SK-N-SH treated with all-trans-retinoic acid at 6 μM for 48 hours (cell line): ENCODE results near the gene CLEC18C.

Experiments used
- ATAC-seq: fragments of 200-7000 bp; cut with Tn5 transposase; 3 replicates; pipeline ENCODE4 v1.9.1; 2020; ENCODE audit warnings: mild to moderate bottlenecking, moderate library complexity
- ARNTL ChIP-seq: fragments of 450-650 bp; formaldehyde crosslinking; IDR thresholded peaks from 2 replicates; pipeline ENCODE4 v1.5.0; 2020; ENCODE audit warnings: low read depth, mild to moderate bottlenecking, moderate library complexity, borderline replicate concordance
- BACH2 ChIP-seq: fragments of 250-450 bp; sonication (Bioruptor Pico); IDR thresholded peaks from 2 replicates; pipeline ENCODE4 v1.9.0; 2021; ENCODE audit warnings: mild to moderate bottlenecking, borderline replicate concordance
- CREB5 ChIP-seq: fragments of 250-450 bp; sonication (Bioruptor Pico); IDR thresholded peaks from 2 replicates; pipeline ENCODE4 v1.5.1; 2020; ENCODE audit warnings: low read depth, mild to moderate bottlenecking, moderate library complexity
- CSDC2 ChIP-seq: fragments of 250-450 bp; sonication (Bioruptor Pico); IDR thresholded peaks from 2 replicates; pipeline ENCODE4 v1.5.0; 2020; ENCODE audit warnings: mild to moderate bottlenecking, moderate library complexity
- CSRNP3 ChIP-seq: fragments of 250-450 bp; sonication (Bioruptor Pico); IDR thresholded peaks from 2 replicates; pipeline ENCODE4 v1.5.1; 2021; ENCODE audit warnings: mild to moderate bottlenecking, moderate library complexity
- ESRRG ChIP-seq: fragments of 250-450 bp; sonication (Bioruptor Pico); IDR thresholded peaks from 2 replicates; pipeline ENCODE4 v1.6.1; 2021; ENCODE audit warnings: mild to moderate bottlenecking
- GLIS3 ChIP-seq: fragments of 250-450 bp; sonication (Bioruptor Pico); IDR thresholded peaks from 2 replicates; pipeline ENCODE4 v1.5.0; 2020; ENCODE audit warnings: mild to moderate bottlenecking, moderate library complexity
- ISL1 ChIP-seq: fragments of 250-450 bp; sonication (Bioruptor Pico); IDR thresholded peaks from 2 replicates; pipeline ENCODE4 v2.1.2; 2022; ENCODE audit warnings: mild to moderate bottlenecking, moderate library complexity
- OSR1 ChIP-seq: fragments of 250-450 bp; sonication (Bioruptor Pico); IDR thresholded peaks from 2 replicates; pipeline ENCODE4 v1.8.0; 2022; ENCODE audit warnings: moderate library complexity, mild to moderate bottlenecking, inconsistent platforms
- POU6F1 ChIP-seq: fragments of 250-450 bp; sonication (Bioruptor Pico); IDR thresholded peaks from 2 replicates; pipeline ENCODE4 v1.8.0; 2021; ENCODE audit warnings: low read depth, mild to moderate bottlenecking, moderate library complexity, borderline replicate concordance
- PPARA ChIP-seq: fragments of 250-450 bp; sonication (Bioruptor Pico); IDR thresholded peaks from 2 replicates; pipeline ENCODE4 v1.5.0; 2020; ENCODE audit warnings: mild to moderate bottlenecking, borderline replicate concordance
- RARB ChIP-seq: fragments of 250-450 bp; sonication (Bioruptor Pico); IDR thresholded peaks from 2 replicates; pipeline ENCODE4 v1.8.0; 2021; ENCODE audit warnings: mild to moderate bottlenecking, moderate library complexity
- SNAI2 ChIP-seq: fragments of 250-450 bp; sonication (Bioruptor Pico); IDR thresholded peaks from 2 replicates; pipeline ENCODE4 v1.5.0; 2020; ENCODE audit warnings: mild to moderate bottlenecking, moderate library complexity
- TCF4 ChIP-seq: fragments of 250-450 bp; sonication (Bioruptor Pico); IDR thresholded peaks from 2 replicates; pipeline ENCODE4 v1.8.0; 2021; ENCODE audit warnings: mild to moderate bottlenecking, moderate library complexity, borderline replicate concordance
- TOX ChIP-seq: fragments of 250-450 bp; sonication (Bioruptor Pico); IDR thresholded peaks from 2 replicates; pipeline ENCODE4 v1.8.0; 2021; ENCODE audit warnings: mild to moderate bottlenecking, moderate library complexity, borderline replicate concordance
- TSHZ2 ChIP-seq: fragments of 250-450 bp; sonication (Bioruptor Pico); IDR thresholded peaks from 2 replicates; pipeline ENCODE4 v1.5.0; 2020; ENCODE audit warnings: mild to moderate bottlenecking, moderate library complexity
- ZFP3 ChIP-seq: fragments of 250-450 bp; sonication (Bioruptor Pico); IDR thresholded peaks from 2 replicates; pipeline ENCODE4 v1.5.0; 2020; ENCODE audit warnings: mild to moderate bottlenecking, moderate library complexity
- ZFP30 ChIP-seq: fragments of 450-650 bp; formaldehyde crosslinking; IDR thresholded peaks from 2 replicates; pipeline ENCODE4 v1.5.0; 2022; ENCODE audit warnings: mild to moderate bottlenecking, moderate library complexity
- ZNF8 ChIP-seq: fragments of 450-650 bp; formaldehyde crosslinking; IDR thresholded peaks from 2 replicates; pipeline ENCODE4 v1.5.0; 2020; ENCODE audit warnings: mild to moderate bottlenecking, moderate library complexity

CLEC18C gene

GRCh38 chr16:70159355-70160348, 13.9 kb upstream of the CLEC18C start:
- ATAC-seq = peak; percentile 22; the same call in 2 of the 3 replicates
- TF ChIP-seq ESRRG (CRISPR knock-in tag) (no peak), BACH2 (no peak), ZFP3 (no peak), CSRNP3 (CRISPR knock-in tag) (no peak), CREB5 (CRISPR knock-in tag) (no peak)

- ATAC-seq = no peak
- TF ChIP-seq SNAI2 (CRISPR knock-in tag) (no peak), PPARA (CRISPR knock-in tag) (no peak), TCF4 (CRISPR knock-in tag) (no peak)
Measured at GRCh38 chr16:70160388-70160787, 13.2 kb upstream of the CLEC18C start.

GRCh38 chr16:70160821-70161220, 12.8 kb upstream of the CLEC18C start:
- TF ChIP-seq TSHZ2 = no peak
- TF ChIP-seq BACH2 = no peak
- no peak for TF ChIP-seq SNAI2 (CRISPR knock-in tag)
- TF ChIP-seq GLIS3 (CRISPR knock-in tag) = no peak

GRCh38 chr16:70161350-70161749, 12.2 kb upstream of the CLEC18C start:
- ATAC-seq = no peak
- TF ChIP-seq BACH2 (no peak), SNAI2 (CRISPR knock-in tag) (no peak), ZNF8 (no peak), ARNTL (CRISPR knock-in tag) (no peak), ESRRG (CRISPR knock-in tag) (no peak), ZFP30 (CRISPR knock-in tag) (no peak)

More at GRCh38 chr16:70160821-70161220, 12.8 kb upstream of the CLEC18C start:
- ATAC-seq = no peak

- TF ChIP-seq CSDC2 (no peak), ESRRG (CRISPR knock-in tag) (no peak), ISL1 (CRISPR knock-in tag) (no peak), TSHZ2 (no peak), TOX (no peak), RARB (CRISPR knock-in tag) (no peak), ARNTL (CRISPR knock-in tag) (no peak), GLIS3 (CRISPR knock-in tag) (no peak), POU6F1 (CRISPR knock-in tag) (no peak), TCF4 (CRISPR knock-in tag) (no peak), OSR1 (CRISPR knock-in tag) (no peak)
- ATAC-seq = peak; percentile 26; the same call in 2 of the 3 replicates
Measured at GRCh38 chr16:70162041-70162451, 11.5 kb upstream of the CLEC18C start.
